HUES6 (cell line): Measurements from ENCODE around the gene RPS21.

Experiments
- H3K27ac ChIP-seq: 2 replicates; pipeline ENCODE4 v1.7.0; 2013; ENCODE audit warnings: low read depth, mild to moderate bottlenecking, low read length, inconsistent platforms
- H3K27me3 ChIP-seq: 2 replicates; pipeline ENCODE4 v1.6.1; 2013; ENCODE audit warnings: low read length; ENCODE audit not compliant: control insufficient read depth, insufficient read depth
- H3K36me3 ChIP-seq: 2 replicates; pipeline ENCODE4 v1.6.1; 2013; ENCODE audit warnings: low read length; ENCODE audit not compliant: control insufficient read depth, insufficient read depth
- H3K4me1 ChIP-seq: 2 replicates; pipeline ENCODE4 v1.6.1; 2013; ENCODE audit warnings: low read length; ENCODE audit not compliant: control insufficient read depth, insufficient read depth
- H3K4me3 ChIP-seq: 2 replicates; pipeline ENCODE4 v1.5.1; 2013; ENCODE audit warnings: low read depth, low read length
- H3K9ac ChIP-seq: one replicate; pipeline ENCODE4 v1.6.1; 2013; ENCODE audit warnings: mild to moderate bottlenecking, low read length
- H3K9me3 ChIP-seq: 2 replicates; pipeline ENCODE4 v1.6.1; 2013; ENCODE audit warnings: low read depth, low read length; ENCODE audit not compliant: control insufficient read depth, insufficient read depth

Gene RPS21

DNA sequence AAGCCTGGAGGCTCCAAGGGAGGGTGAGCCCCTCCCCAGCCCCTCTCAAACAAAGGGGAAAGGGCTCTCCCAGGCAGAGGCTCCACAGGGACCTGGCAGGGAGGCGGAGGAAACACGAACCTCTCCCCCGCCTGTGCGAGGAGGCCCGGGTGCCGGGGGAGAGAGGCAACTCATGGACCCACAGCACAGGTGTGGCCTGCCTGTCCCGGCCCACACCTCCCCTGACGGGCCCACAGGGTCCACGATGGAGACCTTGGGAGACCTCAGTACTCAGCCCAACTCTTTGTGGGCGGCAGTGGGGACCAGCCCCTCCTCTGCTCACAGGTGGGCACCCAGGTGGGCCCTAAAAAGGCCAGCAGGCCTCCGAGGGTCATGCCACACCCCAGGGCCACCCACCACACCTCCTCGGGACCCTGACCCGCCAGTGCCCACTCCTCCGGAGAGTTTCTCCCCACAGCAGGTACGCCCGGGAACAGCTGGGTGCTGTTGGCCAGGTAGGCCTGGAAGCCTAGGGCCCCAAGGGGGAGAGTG, 32.0 kb upstream of the RPS21 start:
- Histone ChIP-seq H3K36me3 (peaks cover 48% of the 10 kb centered on the region), H3K4me1 (peaks cover 56% of the 10 kb centered on the region), H3K27me3 (no peaks in the 10 kb centered on the region), H3K9ac (peak overlapping the region; percentile 47), H3K27ac (peak overlapping the region; percentile 92), H3K9me3 (peaks cover 3% of the 10 kb centered on the region; the same call in 1 of the 2 replicates), H3K4me3 (no peak overlapping the region)

DNA sequence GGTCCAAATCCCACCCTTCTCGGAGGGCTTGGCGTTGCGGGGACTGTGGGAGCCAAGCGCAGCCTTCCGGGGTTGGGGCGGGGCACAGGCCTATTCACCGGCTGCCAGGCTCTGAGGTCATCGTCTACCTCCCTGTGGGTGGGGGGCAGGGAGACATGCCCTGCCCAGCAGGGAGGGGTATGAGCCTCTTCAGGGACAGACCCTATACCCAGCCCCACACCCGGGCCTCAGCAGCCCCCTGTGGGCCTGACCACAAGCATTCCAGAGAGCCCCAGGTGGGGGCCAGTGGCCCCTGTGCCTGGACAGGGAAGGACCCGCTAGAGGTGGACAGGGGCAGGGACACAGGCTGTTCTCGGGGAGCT, 31.4 kb upstream of the RPS21 start:
- Histone ChIP-seq H3K4me1 (peaks cover 56% of the 10 kb centered on the region), H3K27me3 (no peaks in the 10 kb centered on the region), H3K9ac (peak overlapping the region; percentile 47), H3K36me3 (peaks cover 42% of the 10 kb centered on the region), H3K9me3 (no peaks in the 10 kb centered on the region), H3K27ac (peak overlapping the region; percentile 92), H3K4me3 (no peak overlapping the region)

DNA sequence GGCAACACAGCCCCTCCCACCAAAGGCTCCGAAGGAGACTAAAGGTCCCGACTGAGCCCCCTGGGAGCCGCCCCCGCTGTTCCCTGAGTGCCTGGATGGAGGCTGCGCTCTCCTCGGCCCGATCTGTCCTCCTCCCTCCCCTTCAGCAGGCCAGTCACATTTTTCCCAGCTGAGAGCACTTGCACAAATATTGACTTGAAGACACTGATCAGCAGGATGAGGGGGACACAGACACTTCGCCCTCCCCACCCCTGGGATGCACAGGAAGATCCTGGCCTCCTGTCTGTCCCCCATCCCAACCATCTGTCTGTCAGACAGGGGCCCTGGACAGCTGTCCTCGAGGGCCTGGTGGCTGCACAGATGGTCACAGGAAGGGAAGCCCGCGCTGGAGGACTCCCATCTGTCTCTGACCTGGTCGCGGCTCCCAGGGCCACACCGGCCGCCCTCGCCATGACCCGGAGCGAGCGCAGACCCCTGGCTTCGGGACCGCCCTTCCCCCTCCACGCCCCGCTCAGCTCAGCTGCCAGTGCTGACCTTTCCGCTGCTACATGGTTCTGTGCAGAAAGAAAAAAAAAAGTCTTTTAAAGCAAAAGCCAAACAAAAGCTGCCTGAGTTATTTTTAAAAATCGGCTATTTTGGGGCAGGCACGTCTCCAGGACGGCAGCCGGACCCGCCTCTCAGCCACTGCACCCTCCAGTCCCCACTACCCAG, 30.9 kb upstream of the RPS21 start:
- Histone ChIP-seq H3K4me3 (no peak overlapping the region), H3K4me1 (peaks cover 61% of the 10 kb centered on the region), H3K27ac (peak overlapping the region; percentile 92), H3K9me3 (no peaks in the 10 kb centered on the region), H3K36me3 (peaks cover 40% of the 10 kb centered on the region), H3K27me3 (no peaks in the 10 kb centered on the region), H3K9ac (peak overlapping the region; percentile 45)

DNA sequence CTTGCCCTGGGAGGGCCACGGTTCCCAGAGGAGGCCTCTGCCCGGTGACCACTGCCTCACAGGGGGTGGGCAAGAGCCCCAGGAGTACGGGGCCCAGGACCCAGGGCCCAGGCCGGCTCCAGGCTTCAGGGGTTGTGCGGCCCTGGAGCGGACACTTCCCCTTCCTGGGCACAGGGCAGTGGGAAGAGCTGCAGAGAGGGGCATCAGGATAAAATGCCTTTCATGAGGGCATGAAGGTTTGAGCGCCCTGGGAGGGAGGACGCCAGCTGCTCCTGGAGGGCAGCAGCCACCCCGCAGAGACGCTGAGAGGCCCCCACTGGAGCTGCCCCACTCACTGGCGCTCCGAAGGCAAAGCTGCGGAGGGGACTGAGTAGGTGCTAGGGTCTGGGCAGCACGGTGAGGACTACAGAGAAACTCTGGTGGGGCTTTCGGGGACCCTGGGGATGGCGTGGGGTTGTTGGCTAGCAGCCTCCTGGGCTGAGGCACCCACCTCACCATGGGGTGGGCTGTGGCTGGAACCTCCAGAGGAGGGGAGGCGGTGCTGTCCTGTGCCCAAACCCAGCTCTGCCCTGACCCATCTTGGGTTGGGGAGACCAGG, 30.2 kb upstream of the RPS21 start:
- H3K9me3 ChIP-seq = no peaks in the 10 kb centered on the region
- H3K27ac ChIP-seq = peak overlapping the region; percentile 92
- H3K9ac ChIP-seq = peak overlapping the region; percentile 45
- H3K4me1 ChIP-seq = peaks cover 67% of the 10 kb centered on the region
- peaks cover 33% of the 10 kb centered on the region for H3K36me3 ChIP-seq
- H3K4me3 ChIP-seq = no peak overlapping the region
- no peaks in the 10 kb centered on the region for H3K27me3 ChIP-seq

DNA sequence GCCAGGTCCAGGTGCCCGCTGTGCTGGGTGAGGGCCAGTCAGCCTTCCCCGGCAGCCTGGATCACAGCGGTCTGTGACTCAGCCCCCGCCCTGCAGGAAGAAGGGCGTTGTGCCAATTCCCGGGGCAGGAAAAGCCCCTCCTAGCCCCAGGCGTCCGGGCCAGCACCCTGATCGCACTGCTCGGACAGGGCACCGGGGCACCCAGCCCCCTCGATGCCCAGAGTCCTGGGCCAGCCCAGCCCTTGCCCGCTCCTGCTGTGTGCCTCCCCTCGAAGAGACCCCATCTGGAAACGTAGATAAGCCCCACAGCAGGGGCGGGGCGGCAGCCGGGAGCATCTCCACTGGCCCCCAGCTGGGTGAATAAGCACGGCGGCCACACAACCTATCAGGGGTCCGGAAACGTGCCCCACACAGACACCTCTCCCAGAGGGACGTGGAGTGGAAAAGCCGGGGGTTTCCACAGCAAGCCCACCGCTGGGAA, 29.7 kb upstream of the RPS21 start:
- peak overlapping the region; percentile 9 for H3K9ac ChIP-seq
- no peak overlapping the region for H3K4me3 ChIP-seq
- peak overlapping the region; percentile 92; the same call in 1 of the 2 replicates for H3K27ac ChIP-seq
- peaks cover 31% of the 10 kb centered on the region for H3K36me3 ChIP-seq
- H3K9me3 ChIP-seq = no peaks in the 10 kb centered on the region
- peaks cover 73% of the 10 kb centered on the region for H3K4me1 ChIP-seq
- no peaks in the 10 kb centered on the region for H3K27me3 ChIP-seq

DNA sequence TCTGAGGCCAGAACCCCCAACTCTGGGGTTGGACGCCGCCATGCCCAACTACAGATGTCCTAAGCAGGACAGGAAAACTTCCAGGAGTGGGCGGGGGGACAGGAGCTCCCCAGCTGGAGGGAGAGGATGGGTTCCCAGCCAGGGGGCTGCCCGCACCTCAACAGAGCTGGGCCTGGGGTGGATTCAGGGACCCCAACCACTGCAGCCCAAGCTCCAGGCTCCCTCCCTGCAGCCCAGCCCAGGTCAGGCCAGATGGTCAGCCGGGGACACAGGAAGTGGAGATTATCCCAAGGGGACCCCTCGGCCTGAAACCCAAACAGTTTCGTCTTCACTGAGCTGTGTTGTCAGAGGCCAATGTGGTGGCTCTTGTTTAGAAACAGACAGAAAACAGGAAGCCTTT, 29.2 kb upstream of the RPS21 start:
- no peaks in the 10 kb centered on the region for H3K27me3 ChIP-seq

DNA sequence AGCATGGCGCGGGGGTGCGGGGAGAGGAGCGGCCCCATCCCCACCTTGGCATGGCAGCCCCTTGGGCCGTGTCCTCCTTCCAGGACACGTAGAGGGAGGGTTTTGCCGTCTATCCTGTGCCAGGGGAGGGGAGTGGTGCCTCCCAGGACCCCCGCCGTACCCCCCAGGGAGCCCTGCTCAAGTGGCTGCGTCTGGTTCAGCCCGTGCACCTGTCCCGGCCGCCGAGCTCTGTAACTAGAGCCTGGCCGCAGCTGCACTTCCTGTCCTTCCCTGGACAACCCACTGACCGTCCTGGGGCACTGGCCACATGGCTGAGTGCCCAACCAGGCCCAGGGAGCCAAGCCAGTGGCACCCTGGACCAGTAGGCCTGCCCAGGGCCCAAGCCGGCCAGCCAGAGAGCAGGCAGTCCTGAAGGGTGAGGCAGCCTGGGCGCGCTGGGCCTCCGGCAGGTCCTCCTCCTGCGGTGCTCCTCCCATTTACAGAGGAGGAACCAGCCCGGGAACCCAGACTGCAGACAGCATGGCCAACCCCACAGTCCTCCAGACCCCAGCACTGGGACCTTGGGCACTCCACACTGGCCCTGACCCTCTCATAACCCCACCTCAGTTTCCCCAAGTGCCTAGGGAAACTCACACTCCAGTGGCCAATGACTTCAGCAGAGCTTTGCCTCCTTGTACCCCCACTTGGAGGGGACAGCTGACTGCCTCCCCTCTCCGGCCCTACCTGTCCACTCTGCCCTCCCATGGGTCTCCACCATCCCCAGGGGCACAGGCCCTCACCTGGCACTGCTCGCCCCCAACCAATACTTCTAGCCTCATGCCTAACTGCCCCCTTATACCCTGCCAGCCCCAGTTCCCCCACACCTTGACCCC, 28.5 kb upstream of the RPS21 start:
- Histone ChIP-seq H3K4me3 (no peak overlapping the region), H3K36me3 (peaks cover 21% of the 10 kb centered on the region), H3K9me3 (no peaks in the 10 kb centered on the region), H3K27me3 (no peaks in the 10 kb centered on the region), H3K27ac (peak overlapping the region; percentile 72), H3K9ac (peak overlapping the region; percentile 24), H3K4me1 (peaks cover 85% of the 10 kb centered on the region)

More for the DNA sequence above, 29.2 kb upstream of the RPS21 start:
- Histone ChIP-seq H3K9me3 (no peaks in the 10 kb centered on the region), H3K36me3 (peaks cover 28% of the 10 kb centered on the region), H3K9ac (no peak overlapping the region), H3K4me1 (peaks cover 77% of the 10 kb centered on the region), H3K4me3 (no peak overlapping the region), H3K27ac (0 out of 2 replicates have a peak overlapping the region, but pooled peaks have one; percentile 72)

DNA sequence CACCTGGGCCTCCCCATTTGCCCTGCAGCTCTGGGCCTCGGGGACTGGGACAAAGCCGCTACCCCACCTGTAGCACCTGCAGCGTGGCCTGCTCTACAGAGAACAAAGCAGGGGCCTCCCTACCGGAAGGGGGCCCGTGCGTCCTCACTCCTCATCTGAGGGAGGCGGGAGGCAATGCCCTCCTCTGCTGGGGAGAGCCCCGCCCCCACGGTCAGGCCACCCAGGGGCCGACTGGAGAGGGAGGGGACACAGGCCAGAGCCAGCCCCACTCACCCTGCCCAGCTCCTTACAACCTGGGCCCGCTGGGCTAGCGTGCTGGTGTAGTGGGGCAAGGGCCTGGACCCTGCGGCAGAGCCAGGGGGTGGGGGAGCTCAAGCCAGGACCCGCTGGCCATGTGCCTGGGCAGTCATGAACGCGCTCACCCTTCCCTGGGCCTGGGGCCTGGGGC, 27.8 kb upstream of the RPS21 start:
- H3K9ac ChIP-seq = peak overlapping the region; percentile 24
- H3K27ac ChIP-seq = peak overlapping the region; percentile 72
- H3K36me3 ChIP-seq = peaks cover 17% of the 10 kb centered on the region
- no peaks in the 10 kb centered on the region for H3K9me3 ChIP-seq
- peaks cover 91% of the 10 kb centered on the region for H3K4me1 ChIP-seq
- H3K4me3 ChIP-seq = no peak overlapping the region
- H3K27me3 ChIP-seq = no peaks in the 10 kb centered on the region

DNA sequence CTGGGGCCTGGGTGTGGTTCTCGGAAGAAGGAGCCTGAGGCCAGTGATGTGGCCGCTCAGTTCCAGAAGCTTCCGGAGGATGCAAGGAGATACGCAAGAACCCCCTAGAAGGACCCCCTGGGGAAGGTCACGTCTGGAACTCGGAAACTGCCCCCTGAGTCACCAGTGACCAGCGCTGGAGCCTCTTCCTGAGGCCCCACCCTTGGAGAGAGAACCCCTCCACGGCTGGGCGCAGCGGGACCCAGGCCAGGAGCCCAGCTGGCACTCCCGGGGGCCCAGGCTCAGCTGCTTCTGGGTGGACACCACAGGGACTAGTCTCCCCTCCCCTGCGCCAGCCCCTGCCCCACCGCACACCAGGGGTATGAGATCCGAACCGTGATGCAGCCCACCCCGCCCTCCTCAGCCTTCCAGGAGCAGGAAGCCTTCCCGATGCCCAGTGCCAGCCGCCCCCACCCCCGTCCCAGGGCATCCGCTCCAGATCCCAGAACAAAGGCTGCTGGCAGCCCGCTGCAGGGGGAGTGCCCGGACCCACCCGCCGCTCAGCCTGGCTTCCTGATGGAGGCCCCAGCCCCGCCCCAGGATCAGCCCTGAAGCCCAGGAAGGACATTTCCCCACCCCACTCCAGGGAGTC, 27.3 kb upstream of the RPS21 start:
- Histone ChIP-seq H3K4me1 (peaks cover 92% of the 10 kb centered on the region), H3K27ac (peak overlapping the region; percentile 72), H3K4me3 (no peak overlapping the region), H3K27me3 (no peaks in the 10 kb centered on the region), H3K36me3 (peaks cover 19% of the 10 kb centered on the region), H3K9me3 (no peaks in the 10 kb centered on the region), H3K9ac (no peak overlapping the region)
